Right lobe of liver (tissue), 4 donors: ENCODE results near the gene GTF2IRD1.

Source experiments
- POLR2A ChIP-seq: fragments of 450-650 bp; IDR thresholded peaks from one replicate; pipeline ENCODE4 v1.6.1; 2017; ENCODE audit warnings: antibody characterized with exemption, mild to moderate bottlenecking
- TF ChIP-seq, protein P1 (sequence below), 4 donors: fragments of 200-600 bp in 3 of 4; fragments of 450-650 bp in 1 of 4; IDR thresholded peaks; one replicate each; pipeline versions ENCODE4 v1.5.1 to v1.8.0; 2016 to 2022; ENCODE audit warnings: antibody characterized with exemption in 4 of 4, mild to moderate bottlenecking in 2 of 4
- donor health status: DM: no; HTN: no; CAD: no.
- donor health status: DM: no; HTN: no; CAD: no.
- donor health status: DM: no; HTN: yes; CAD: no.

DNA sequence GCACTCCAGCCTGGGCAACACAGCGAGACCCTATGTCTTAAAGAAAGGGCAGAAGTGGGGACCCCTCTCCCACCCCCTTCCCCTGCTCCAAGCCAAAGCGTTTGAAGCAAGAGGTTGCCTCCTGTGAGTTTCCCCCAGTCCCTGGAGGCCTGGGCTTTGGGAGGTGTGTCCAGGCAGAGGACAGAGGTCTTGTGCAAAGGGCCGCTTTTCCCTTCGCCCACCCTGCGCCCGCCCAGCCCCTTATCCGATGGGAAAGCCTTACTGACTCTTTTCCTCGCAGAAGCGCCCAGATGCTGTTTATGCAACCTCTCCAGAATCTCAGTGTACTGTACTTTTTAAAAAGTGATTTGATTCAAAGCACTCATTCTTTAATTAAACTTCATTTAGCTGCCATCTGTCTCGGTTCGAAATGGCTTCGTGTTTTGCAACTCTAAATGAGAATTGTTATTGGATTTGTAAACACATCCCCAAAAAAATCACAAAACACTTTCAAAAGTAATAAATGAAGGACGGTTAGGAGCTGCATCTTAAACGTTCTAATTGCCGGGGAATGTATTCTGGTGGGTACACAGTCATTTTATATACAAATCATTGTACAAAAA is 153.3 kb downstream of the GTF2IRD1 start:
- TF ChIP-seq, protein P1, sequence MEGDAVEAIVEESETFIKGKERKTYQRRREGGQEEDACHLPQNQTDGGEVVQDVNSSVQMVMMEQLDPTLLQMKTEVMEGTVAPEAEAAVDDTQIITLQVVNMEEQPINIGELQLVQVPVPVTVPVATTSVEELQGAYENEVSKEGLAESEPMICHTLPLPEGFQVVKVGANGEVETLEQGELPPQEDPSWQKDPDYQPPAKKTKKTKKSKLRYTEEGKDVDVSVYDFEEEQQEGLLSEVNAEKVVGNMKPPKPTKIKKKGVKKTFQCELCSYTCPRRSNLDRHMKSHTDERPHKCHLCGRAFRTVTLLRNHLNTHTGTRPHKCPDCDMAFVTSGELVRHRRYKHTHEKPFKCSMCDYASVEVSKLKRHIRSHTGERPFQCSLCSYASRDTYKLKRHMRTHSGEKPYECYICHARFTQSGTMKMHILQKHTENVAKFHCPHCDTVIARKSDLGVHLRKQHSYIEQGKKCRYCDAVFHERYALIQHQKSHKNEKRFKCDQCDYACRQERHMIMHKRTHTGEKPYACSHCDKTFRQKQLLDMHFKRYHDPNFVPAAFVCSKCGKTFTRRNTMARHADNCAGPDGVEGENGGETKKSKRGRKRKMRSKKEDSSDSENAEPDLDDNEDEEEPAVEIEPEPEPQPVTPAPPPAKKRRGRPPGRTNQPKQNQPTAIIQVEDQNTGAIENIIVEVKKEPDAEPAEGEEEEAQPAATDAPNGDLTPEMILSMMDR (IDR thresholded peaks at IDR 0.05) = no peak
- no peak for TF ChIP-seq POLR2A
